Esophagus muscularis mucosa (tissue), 4 donors: ENCODE results near the gene SENP7.

ENCODE experiments used
- CTCF ChIP-seq, 3 experiments: fragments of 200-600 bp in 2 of 3; fragments of 450-650 bp in 1 of 3; sonication (generic) in 2 of 3; IDR thresholded peaks; one replicate each; pipeline ENCODE4 v1.5.1; 2017 to 2019; ENCODE audit warnings: antibody characterized with exemption in 3 of 3, mild to moderate bottlenecking in 2 of 3, moderate library complexity in 1 of 3
- EP300 ChIP-seq: sonication (generic); formaldehyde crosslinking; IDR thresholded peaks from one replicate; pipeline ENCODE4 v1.6.1; 2017; ENCODE audit warnings: antibody characterized with exemption
- POLR2A ChIP-seq: fragments of 450-650 bp; IDR thresholded peaks from one replicate; pipeline ENCODE4 v1.6.1; 2017; ENCODE audit warnings: antibody characterized with exemption, moderate library complexity, mild to moderate bottlenecking, low read depth
- POLR2AphosphoS5 ChIP-seq, 2 donors: sonication (generic); formaldehyde crosslinking; IDR thresholded peaks; one replicate each; pipeline ENCODE4 v1.6.1; 2017; ENCODE audit warnings: antibody characterized with exemption in 2 of 2

- no peak for TF ChIP-seq POLR2A
- TF ChIP-seq EP300: no peak
- TF ChIP-seq CTCF (IDR thresholded peaks at IDR 0.05): no peak
- TF ChIP-seq POLR2AphosphoS5 (IDR thresholded peaks at IDR 0.05): no peak
Observed at GRCh38 chr3:101536266-101536665, 23.3 kb upstream of the SENP7 start.
